Activated CD4-positive, alpha-beta memory T cell treated with anti-CD3 and anti-CD28 coated beads for 36 hours (primary cell): ENCODE data around the gene HSPA5. TPM values are rescaled to one million over a fixed set of nuclear protein-coding genes. Genes with fewer than 3 reads are reported as not detected.

Experiments
- CTCF ChIA-PET: fragments of 350-600 bp; sonication (Branson Sonifier 250); formaldehyde crosslinking; loops from one replicate; lab custom pipeline; 2021; ENCODE audit warnings: antibody characterized with exemption, inconsistent platforms; lab: Charles Lee
- POLR2A ChIA-PET: fragments of 350-600 bp; sonication (Branson Sonifier 250); formaldehyde crosslinking; loops from one replicate; lab custom pipeline; 2021; ENCODE audit warnings: antibody characterized with exemption; lab: Charles Lee
- DNase-seq: peaks from one replicate; pipeline ENCODE4 v3.0.0-alpha.2; 2020
- H3K27ac Mint-ChIP-seq: one replicate; pipeline ENCODE4 v1.8.0; 2021; ENCODE audit warnings: mixed read lengths
- H3K27me3 Mint-ChIP-seq: one replicate; pipeline ENCODE4 v1.8.0; 2021; ENCODE audit warnings: mixed read lengths
- H3K36me3 Mint-ChIP-seq: one replicate; pipeline ENCODE4 v1.8.0; 2021; ENCODE audit warnings: mixed read lengths
- H3K4me1 Mint-ChIP-seq: one replicate; pipeline ENCODE4 v1.8.0; 2021; ENCODE audit warnings: low read depth, mixed read lengths
- H3K4me3 Mint-ChIP-seq: one replicate; pipeline ENCODE4 v1.8.0; 2021; ENCODE audit warnings: mild to moderate bottlenecking, mixed read lengths
- H3K9me3 Mint-ChIP-seq: one replicate; pipeline ENCODE4 v1.8.0; 2021; ENCODE audit warnings: mixed read lengths
- intact Hi-C: fragments of 100-400 bp; cut with micrococcal nuclease; formaldehyde crosslinking; loops from one replicate; pipeline ENCODE4 v1.15.1; 2023
- total RNA-seq, 2 experiments: library from RNA; stranded (reverse); gene quantifications; one replicate each; pipeline ENCODE4 v1.2.3, GENCODE V29; 2021

HSPA5 gene
- total RNA-seq, 2 experiments from 2014 or later = 169 to 170 TPM

DNA sequence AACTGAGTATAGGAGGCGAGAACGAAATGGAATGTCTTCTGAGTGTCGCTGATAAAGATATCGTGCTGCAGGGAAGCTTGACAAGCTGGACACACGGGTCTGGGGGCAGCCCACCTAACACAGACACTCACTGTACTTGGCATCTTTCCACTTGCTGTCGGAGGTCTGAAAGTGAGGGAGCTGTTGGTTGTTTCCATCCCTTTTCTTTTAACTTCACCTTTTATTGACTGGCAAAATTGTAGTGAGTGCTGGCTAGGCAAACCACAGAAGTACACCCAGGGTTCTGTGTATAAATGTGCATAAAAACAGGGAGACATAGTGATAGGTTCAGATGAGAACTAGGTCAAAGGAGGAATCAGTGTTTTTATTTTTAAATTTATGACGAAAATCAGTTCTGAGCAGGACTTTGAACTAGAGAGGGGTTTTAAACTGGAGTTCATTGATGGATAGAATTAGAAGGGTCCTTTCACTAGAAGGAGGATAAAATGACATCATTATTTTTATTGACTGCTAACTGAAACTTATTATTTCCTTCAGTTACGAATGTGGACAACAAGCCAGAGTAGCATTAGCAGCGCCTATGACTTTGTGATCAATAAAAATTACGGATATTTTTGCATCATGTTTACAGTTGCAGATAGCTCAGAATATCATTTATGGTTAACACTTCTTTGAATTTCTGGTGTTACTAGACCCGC lies 21.3 kb upstream of the HSPA5 start:
- POLR2A ChIA-PET = interaction anchor here (0.9 to 5.4 kb wide), 2 partner anchors 20 to 26 kb away, joined by 4 to 66 read pairs; partner anchors contain the start of gene HSPA5
- DNase-seq = no peak
- intact Hi-C loops = loop anchor here (2.0 to 5.0 kb wide), 2 partner anchors 70 to 74 kb away; partner anchors contain the start of gene PPP6C
- CTCF ChIA-PET = interaction anchor here (0.6 to 2.6 kb wide), 3 partner anchors 21 to 394 kb away, joined by 3 to 17 read pairs (median 3); partner anchors contain the start of gene HSPA5
- H3K36me3 Mint-ChIP-seq = peaks cover 16% of the 10 kb centered on the region
- H3K4me3 Mint-ChIP-seq = peak overlapping the region; percentile 99
- peaks cover 45% of the 10 kb centered on the region for H3K4me1 Mint-ChIP-seq
- peak overlapping the region; percentile 86 for H3K27ac Mint-ChIP-seq
- H3K27me3 Mint-ChIP-seq = no peaks in the 10 kb centered on the region
- no peaks in the 10 kb centered on the region for H3K9me3 Mint-ChIP-seq

DNA sequence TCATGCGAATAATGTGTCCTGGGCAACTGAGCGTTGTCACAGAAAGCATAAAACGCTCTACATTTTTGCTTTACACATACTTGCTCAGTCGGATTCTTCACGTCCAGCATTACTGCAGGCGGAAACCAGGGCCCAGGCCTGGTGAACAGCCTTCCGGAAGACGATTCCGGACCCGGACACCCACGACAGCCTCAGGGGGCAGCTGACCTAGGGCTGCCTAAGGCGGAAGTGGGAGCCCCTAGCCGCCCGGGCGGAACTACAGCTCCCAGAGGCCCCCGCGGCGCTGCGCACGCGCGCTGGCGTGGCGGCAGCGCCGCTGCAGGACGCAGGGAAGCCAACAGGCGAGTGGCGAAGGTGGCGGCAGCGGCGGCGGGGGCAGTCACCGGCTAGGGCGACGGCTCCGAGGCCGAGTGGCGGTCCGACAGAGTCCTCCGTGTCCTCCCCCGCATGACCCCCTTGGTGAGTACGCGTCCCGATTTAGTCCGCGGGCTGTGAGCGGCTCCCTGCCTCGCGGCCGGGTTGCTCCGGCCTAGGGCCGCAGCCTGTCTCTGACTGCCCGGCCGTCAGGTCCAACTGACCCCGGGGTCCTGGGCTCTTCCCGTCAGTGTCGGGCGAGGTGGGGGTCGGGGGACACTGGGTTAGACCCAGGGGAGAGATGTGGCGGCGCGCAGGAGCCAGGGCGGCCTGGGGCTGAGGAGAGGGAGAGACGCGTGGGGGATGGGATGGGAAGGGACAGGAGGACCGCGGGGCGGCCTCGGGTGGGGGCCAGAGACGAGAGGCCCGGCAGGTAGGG lies 20.6 kb upstream of the HSPA5 start, which contains the start of gene GAPVD1:
TSS of gene GAPVD1 (plus strand) at position 326 of the 793 bp plus-strand sequence. CDS start 37,096 bp downstream, outside the sequence.
- intact Hi-C loops = loop anchor here (1.0 to 5.0 kb wide), 3 partner anchors 20 to 73 kb away; partner anchors contain the start of genes HSPA5 and PPP6C
- peak within 1 kb of the TSS; percentile 99 for H3K4me3 Mint-ChIP-seq
- H3K27me3 Mint-ChIP-seq = peaks cover 2% of the 10 kb centered on the region
- peaks cover 45% of the 10 kb centered on the region for H3K4me1 Mint-ChIP-seq
- H3K9me3 Mint-ChIP-seq = no peaks in the 10 kb centered on the region
- POLR2A ChIA-PET = interaction anchor here (5.4 kb wide), 1 partner anchor 20 kb away, joined by 66 read pairs; the partner anchor contains the start of gene HSPA5
- CTCF ChIA-PET = interaction anchor here (0.6 to 2.6 kb wide), 6 partner anchors 9 to 393 kb away, joined by 3 to 17 read pairs (median 3); partner anchors contain the start of gene HSPA5
- peak within 1 kb of the TSS; percentile 93 for H3K27ac Mint-ChIP-seq
- peaks cover 14% of the 10 kb centered on the region for H3K36me3 Mint-ChIP-seq
- DNase-seq = peak; percentile 94

DNA sequence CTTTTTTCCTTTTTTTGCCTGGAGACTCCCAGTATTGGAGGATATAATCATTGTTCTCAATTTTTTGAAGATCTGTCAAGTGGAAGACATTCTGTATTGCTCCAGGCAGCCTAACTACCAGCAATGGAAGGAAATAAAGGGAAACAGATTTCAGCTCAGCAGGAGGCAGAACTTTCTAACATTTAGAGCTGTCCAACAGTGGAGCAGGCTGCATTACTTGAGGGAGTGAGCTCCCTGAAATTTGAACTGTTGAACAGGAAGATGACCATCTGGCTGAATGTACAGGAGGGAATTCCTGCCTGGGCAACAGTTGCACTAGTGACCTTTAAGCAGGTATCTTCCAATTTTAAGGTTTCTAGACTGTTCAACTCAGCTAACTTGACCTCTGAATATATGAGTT lies 19.4 kb upstream of the HSPA5 start:
- Mint-ChIP-seq H3K9me3 (no peaks in the 10 kb centered on the region), H3K27ac (peak overlapping the region; percentile 93), H3K36me3 (peaks cover 9% of the 10 kb centered on the region), H3K4me1 (peaks cover 41% of the 10 kb centered on the region), H3K4me3 (peak overlapping the region; percentile 99), H3K27me3 (peaks cover 2% of the 10 kb centered on the region)
- ChIA-PET POLR2A (interaction anchor here (0.6 to 5.4 kb wide), 2 partner anchors 12 to 19 kb away, joined by 3 to 66 read pairs; partner anchors contain the start of gene HSPA5), CTCF (interaction anchor here (0.7 kb wide), 1 partner anchor 79 kb away, joined by 4 read pairs; no protein-coding TSS in a partner anchor)
- intact Hi-C loops = loop anchor here (5.0 kb wide), 1 partner anchor 72 kb away; no protein-coding TSS in a partner anchor
- no peak for DNase-seq

DNA sequence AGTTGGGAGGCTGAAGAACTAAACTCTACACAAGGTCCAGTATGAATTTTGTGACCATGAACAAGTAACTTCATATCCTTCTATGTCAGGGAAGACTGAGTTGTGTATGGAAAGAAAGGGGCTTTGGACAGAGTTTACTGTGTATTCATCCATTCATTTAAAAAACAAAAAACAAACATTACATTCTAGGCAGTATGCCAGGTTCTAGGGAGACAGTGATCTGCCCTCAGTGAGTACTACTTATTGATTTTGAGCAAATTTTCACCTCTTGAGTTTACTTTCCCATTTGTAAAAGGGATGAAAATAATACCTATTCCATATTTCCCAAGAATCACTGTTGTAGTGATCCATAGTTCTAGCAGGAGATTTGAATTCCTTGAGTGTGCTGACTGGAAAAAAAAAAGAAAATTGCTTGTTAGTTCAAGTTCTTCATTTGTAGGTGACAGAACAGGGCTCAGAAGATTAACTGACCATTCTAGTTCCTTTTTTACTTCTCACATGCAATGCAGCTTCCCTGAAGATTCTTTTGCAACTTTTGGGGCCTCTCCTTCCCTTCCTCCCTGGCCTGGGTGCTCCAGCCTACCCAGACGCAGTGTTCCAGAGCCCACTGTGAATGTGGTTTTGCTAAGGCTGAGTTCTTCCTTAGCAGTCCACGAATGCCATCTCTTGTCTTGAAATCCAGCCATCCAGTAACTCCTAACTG lies 17.8 kb upstream of the HSPA5 start:
- no peak for DNase-seq
- Mint-ChIP-seq H3K4me1 (peaks cover 28% of the 10 kb centered on the region), H3K4me3 (no peak overlapping the region), H3K27me3 (peaks cover 2% of the 10 kb centered on the region), H3K9me3 (no peaks in the 10 kb centered on the region), H3K27ac (no peak overlapping the region), H3K36me3 (peaks cover 6% of the 10 kb centered on the region)
- intact Hi-C loops = no loop called here
- ChIA-PET POLR2A (no interaction called here), CTCF (interaction anchor here (0.8 kb wide), 1 partner anchor 64 kb away, joined by 6 read pairs; no protein-coding TSS in a partner anchor)

DNA sequence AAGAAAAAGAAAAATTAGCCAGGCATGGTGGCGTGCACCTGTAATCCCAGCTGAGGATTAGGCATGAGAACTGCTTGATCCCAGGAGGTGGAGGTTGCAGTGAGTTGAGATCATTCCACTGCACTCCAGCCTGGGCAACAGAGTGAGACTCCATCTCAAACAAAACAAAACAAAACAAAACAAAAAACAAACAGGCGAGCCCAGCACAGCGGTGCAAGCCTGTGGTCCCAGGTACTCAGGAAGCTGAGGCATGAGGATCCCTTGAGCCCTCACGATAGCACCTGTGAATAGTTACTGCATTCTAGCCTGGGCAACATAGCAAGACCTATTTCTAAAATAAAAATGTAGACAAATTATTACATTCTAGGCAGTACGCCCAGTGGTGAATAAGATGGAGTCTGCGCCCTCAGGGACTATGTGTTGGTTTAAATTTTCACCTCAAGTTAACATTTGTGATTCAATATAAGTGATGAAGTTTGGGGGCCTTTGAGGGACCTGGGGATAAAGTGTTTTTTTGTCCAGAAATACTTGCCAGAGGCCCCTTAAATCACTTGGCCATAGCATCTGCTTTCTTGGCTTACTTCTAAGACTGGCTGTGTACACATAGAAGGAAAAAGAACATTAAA lies 17.1 kb upstream of the HSPA5 start:
- H3K4me1 Mint-ChIP-seq = peaks cover 22% of the 10 kb centered on the region
- H3K27ac Mint-ChIP-seq = no peak overlapping the region
- ChIA-PET POLR2A (no interaction called here), CTCF (no interaction called here)
- H3K36me3 Mint-ChIP-seq = peaks cover 4% of the 10 kb centered on the region
- no peaks in the 10 kb centered on the region for H3K9me3 Mint-ChIP-seq
- peaks cover 2% of the 10 kb centered on the region for H3K27me3 Mint-ChIP-seq
- no peak for DNase-seq
- intact Hi-C loops = no loop called here
- H3K4me3 Mint-ChIP-seq = no peak overlapping the region

DNA sequence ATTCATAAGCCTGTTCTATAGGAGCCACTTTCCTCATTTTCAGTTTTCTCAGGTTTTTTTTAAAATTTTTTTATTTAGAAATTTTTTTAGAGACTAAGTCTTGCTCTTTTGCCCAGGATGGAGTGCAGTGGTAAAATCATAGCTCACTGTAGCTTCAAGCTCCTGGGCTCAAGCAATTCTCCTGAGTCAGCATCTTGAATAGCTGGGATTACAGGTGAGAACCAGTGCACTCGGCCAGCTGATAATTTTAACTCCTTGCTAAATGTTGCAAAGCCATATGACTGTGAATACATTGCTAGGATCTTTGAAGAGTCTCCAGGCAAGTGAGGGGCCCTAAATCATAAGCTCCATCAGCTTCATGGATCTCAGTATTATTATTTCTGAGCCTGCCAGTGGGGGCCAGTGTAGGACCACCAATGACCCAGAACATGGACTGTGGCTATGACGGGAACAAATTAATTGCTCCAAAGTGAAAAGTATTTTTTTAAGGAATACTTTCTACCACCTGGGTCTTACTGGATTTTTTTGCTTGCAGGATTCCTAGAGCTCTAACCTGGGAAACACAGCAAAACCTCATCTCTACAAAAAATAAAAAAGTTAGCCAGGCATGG lies 14.7 kb upstream of the HSPA5 start:
- intact Hi-C loops = no loop called here
- H3K4me1 Mint-ChIP-seq = peaks cover 7% of the 10 kb centered on the region
- H3K27me3 Mint-ChIP-seq = peaks cover 2% of the 10 kb centered on the region
- ChIA-PET CTCF (interaction anchor here (0.6 to 1.0 kb wide), 3 partner anchors 43 to 127 kb away, joined by 3 read pairs; no protein-coding TSS in a partner anchor), POLR2A (interaction anchor here (1.0 kb wide), 1 partner anchor 10 kb away, joined by 3 read pairs; no protein-coding TSS in a partner anchor)
- H3K27ac Mint-ChIP-seq = no peak overlapping the region
- H3K9me3 Mint-ChIP-seq = no peaks in the 10 kb centered on the region
- H3K36me3 Mint-ChIP-seq = no peaks in the 10 kb centered on the region
- H3K4me3 Mint-ChIP-seq = no peak overlapping the region
- peak; percentile 31 for DNase-seq

DNA sequence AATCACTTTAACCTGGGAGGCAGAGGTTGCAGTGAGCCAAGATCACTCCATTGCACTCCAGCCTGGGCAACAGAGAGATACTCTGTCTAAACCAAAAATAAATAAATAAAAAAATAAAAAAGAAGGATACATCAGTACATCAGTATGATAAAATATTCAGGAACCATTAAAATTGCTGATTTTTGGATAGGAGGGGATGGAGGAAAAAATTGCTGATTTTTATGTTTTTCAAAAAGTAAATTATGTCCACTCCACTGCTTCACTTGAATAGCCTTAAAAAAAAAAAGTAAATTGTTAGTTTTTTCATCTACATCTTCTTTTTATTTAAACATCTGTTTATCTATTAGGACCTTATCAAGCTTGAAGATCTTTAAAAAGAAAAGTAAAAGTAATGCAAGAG lies 13.1 kb upstream of the HSPA5 start:
- Mint-ChIP-seq H3K27ac (no peak overlapping the region), H3K9me3 (no peaks in the 10 kb centered on the region), H3K27me3 (peaks cover 2% of the 10 kb centered on the region), H3K36me3 (no peaks in the 10 kb centered on the region), H3K4me3 (no peak overlapping the region), H3K4me1 (no peaks in the 10 kb centered on the region)
- ChIA-PET POLR2A (no interaction called here), CTCF (no interaction called here)
- DNase-seq = no peak
- intact Hi-C loops = no loop called here

DNA sequence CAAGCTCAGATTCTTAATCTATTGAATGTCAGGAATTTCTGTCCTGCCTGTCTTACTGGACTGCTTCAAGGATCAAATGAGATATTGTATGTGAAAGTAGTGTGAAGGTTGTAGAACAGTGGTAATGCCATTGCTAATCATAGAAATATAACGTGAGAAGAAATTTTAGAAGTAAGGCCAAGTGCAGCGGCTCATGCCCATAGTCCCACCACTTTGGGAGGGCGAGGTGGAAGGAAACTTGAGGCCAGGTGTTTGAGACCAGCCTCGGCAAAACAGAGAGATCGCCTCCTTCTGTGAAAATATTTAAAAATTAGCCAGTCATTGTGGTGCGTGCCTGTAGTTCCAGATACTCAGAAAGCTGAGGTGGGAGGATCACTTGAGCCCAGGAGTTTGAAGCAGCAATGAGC lies 5.1 kb upstream of the HSPA5 start:
- intact Hi-C loops = no loop called here
- ChIA-PET CTCF (no interaction called here), POLR2A (interaction anchor here (2.1 kb wide), 1 partner anchor 8 kb away, joined by 4 read pairs; no protein-coding TSS in a partner anchor)
- Mint-ChIP-seq H3K27ac (no peak overlapping the region), H3K4me1 (peaks cover 15% of the 10 kb centered on the region), H3K9me3 (no peaks in the 10 kb centered on the region), H3K36me3 (peaks cover 2% of the 10 kb centered on the region), H3K27me3 (peaks cover under 1% of the 10 kb centered on the region), H3K4me3 (no peak overlapping the region)
- no peak for DNase-seq

DNA sequence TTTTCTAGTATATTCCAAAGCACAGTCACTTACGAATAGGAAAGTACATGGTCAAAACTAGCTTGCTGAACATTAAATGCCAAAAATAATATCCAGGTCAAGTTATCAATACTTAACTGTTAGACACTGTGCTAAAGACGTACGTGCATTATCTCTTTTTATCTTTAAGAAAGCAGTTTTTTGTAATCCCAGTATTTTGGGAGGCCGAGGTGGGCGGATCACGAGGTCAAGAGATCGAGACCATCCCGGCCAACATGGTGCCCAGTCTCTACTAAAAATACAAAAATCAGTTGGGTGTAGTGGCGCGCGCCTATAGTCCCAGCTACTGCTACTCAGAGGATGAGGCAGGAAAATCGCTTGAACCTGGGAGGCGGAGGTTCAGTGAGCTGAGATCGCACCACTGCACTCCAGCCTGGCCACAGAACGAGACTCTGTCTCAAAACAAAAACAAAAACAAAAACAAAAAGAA lies 2.7 kb upstream of the HSPA5 start:
- no peak overlapping the region for H3K4me3 Mint-ChIP-seq
- peaks cover 20% of the 10 kb centered on the region for H3K4me1 Mint-ChIP-seq
- no peaks in the 10 kb centered on the region for H3K9me3 Mint-ChIP-seq
- POLR2A ChIA-PET = interaction anchor here (1.9 to 3.8 kb wide), 2 partner anchors 18 to 47 kb away, joined by 4 to 66 read pairs; partner anchors contain the start of gene GAPVD1
- H3K27me3 Mint-ChIP-seq = peaks cover 2% of the 10 kb centered on the region
- peaks cover 26% of the 10 kb centered on the region for H3K36me3 Mint-ChIP-seq
- CTCF ChIA-PET = interaction anchor here (0.6 kb wide), 1 partner anchor 404 kb away, joined by 3 read pairs; no protein-coding TSS in a partner anchor
- intact Hi-C loops = loop anchor here (5.0 kb wide), 1 partner anchor 472 kb away; the partner anchor contains the start of gene NR6A1
- no peak for DNase-seq
- H3K27ac Mint-ChIP-seq = peak overlapping the region; percentile 98
